Uterine smooth muscle cell (primary cell): ENCODE measurements around the gene PARP16. TPM values are rescaled to one million over a fixed set of nuclear protein-coding genes. Genes with fewer than 3 reads are reported as not detected.

Experiments used
- total RNA-seq: library from RNA; depleted of rRNA; stranded (reverse); fragments of >200 nt; gene quantifications from 2 replicates; pipeline ENCODE4 v1.2.3, GENCODE V29; 2014

The PARP16 gene, protein sequence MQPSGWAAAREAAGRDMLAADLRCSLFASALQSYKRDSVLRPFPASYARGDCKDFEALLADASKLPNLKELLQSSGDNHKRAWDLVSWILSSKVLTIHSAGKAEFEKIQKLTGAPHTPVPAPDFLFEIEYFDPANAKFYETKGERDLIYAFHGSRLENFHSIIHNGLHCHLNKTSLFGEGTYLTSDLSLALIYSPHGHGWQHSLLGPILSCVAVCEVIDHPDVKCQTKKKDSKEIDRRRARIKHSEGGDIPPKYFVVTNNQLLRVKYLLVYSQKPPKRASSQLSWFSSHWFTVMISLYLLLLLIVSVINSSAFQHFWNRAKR
- total RNA-seq = 1.5 and 1.7 TPM in 2 replicates

DNA sequence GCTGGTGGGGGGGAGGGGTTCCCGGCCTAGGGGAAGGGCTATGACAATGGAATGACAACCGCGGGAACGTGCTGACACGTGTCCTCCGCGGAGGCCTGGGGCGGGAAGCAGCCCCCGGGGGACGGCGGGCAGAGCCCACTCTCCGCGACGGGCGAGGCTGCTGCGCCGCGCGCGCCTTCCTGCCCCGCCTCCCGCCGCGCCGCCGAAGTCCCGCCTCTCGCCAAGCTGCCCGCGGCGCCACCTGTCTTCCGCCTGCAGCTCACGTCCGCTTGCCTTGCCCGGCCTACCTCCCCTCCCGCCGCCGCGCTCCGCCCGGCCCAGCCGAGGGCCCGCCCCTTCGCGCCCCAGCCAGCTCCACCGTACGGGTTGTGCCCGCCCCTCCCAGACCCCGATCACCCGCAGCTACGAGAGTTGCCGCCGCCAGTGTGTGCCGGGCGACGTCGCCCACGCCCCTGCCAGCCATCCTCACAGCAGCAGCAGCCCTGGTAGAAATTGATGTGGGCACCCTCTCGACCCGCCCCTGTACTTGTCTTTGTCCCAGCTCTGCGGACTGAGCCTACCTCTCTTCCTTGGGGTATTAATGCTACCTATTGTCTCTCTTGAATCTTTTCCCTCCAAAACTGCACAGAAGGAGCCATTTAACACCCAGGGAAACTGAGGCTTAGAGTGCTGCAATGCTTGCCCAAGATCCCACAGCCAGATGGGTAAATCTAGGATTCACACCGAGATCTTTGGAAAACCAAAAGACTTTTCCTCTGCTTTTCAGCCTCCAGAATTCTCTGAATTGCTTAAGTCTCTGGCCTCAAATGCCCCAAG lies at the start of gene PARP16:
Gene PARP16 (minus strand): TSS at position 180 of the 816 bp plus-strand sequence. CDS start 457 bp downstream, outside the sequence.

DNA sequence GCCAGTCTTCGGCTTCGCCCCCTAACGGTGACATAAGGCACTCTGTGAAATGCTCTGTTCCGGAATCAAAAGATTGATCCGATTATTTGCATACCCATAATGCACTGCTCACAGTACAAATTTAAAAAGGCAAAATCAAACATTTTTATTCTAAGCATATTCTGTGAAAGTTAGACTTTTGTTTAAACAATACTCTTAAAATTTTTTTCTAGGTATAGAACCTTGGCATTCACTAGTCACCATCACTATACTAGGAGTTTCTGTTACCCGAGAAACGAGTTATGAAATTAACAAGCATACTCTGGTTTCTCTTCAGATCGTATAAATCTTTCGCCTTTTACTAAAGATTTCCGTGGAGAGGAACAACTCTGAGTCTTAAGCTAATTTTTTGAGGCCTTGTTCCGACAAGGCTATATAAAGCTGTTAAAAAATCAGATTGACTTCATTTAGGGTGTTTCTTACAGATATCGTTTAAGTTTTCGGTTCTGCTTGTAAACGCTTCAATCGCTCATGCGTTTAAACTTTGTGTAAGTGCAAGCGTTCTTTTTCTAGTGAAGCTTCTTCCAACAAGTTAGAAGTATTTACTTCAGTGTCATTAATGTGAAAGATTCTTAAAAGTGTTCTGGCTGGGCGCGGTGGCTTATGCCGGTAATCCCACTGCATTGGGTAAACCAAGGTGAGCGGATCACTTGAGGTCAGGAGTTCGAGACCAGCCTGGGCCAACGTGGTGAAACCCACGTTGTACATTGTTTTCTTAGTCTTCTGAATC lies 17.9 kb upstream of the PARP16 start, which contains the start of gene RNU5B-1:
Gene RNU5B-1 (plus strand): TSS at position 297 of the 769 bp plus-strand sequence.

DNA sequence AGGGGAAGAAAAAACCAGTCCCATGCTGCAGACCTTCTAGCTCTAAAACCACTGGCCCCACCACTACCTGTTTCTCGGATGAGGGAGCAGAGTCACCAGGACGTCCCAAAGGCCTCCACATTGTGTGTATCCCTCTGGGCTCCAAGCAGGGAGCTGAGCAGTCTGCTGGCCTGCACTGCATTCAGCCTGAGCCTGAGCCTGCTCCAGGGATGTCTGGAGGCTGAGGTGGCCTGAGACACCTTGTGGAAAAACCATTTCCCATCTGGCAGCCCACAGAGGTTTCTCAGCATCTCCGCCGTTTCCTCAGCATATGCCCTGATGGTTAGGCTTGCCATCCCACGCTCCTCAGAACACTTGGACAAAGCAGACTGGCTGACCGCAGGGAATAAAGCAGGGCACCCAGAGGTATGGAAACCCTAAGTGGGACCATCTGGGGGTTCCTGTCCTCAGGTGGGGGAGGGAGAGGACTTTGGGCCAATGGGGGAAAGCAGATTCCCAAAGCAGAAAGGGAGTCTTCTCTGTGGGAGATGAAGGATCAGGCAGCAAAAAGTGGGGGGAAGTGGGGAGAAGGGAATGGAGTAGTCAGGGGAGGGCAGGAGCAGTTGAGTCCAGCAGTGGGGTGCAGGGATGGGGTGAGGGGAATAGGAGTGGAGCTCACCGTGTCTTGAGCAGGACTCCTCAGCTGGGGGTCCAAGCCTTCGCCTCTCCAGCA lies 75.8 kb downstream of the PARP16 start, which contains the start of gene CILP:
Gene CILP (minus strand): TSS at position 704 of the 712 bp plus-strand sequence. CDS start 1,718 bp downstream, outside the sequence.

Other genes starting within 250 kb of the PARP16 start
- gene SLC51B, start 241.5 kb downstream of the PARP16 start, total RNA-seq = 0.12 and 0.33 TPM in 2 replicates
- gene RASL12, start 218.9 kb downstream of the PARP16 start, total RNA-seq = 0.87 and 4.1 TPM in 2 replicates
- gene KBTBD13, start 210.1 kb downstream of the PARP16 start, total RNA-seq = not detected in 2 replicates
- 1.3 and 1.7 TPM in 2 replicates for gene UBAP1L, start 171.7 kb downstream of the PARP16 start, total RNA-seq
- gene PDCD7, start 153.1 kb downstream of the PARP16 start, total RNA-seq = 22.7 and 24.9 TPM in 2 replicates
- gene CLPX, start 101.5 kb downstream of the PARP16 start, total RNA-seq = 45.1 and 53.0 TPM in 2 replicates
- under 0.01 and 0.12 TPM in 2 replicates for gene CILP, start 75.4 kb downstream of the PARP16 start, total RNA-seq
- gene RNU5A-1, start 9.2 kb upstream of the PARP16 start, total RNA-seq = under 0.01 TPM in 1 of 2 replicates, not detected in the other
- gene RNU5B-1, start 17.8 kb upstream of the PARP16 start, total RNA-seq = not detected in 2 replicates
- gene IGDCC3, start 91.1 kb upstream of the PARP16 start, total RNA-seq = under 0.01 TPM in 1 of 2 replicates, not detected in the other
- gene IGDCC4, start 136.1 kb upstream of the PARP16 start, total RNA-seq = 2.5 and 4.3 TPM in 2 replicates
- gene DPP8, start 230.8 kb upstream of the PARP16 start, total RNA-seq = 44.0 and 44.2 TPM in 2 replicates
- gene HACD3, start 243.6 kb upstream of the PARP16 start, total RNA-seq = 80.5 and 105 TPM in 2 replicates